PFSK-1 (cell line): ENCODE results near the gene NCAM1.

ENCODE experiments used
- POLR2AphosphoS5 ChIP-seq: IDR thresholded peaks from 2 replicates; pipeline ENCODE4 v1.6.1; 2012; ENCODE audit warnings: low read depth, mild to moderate bottlenecking, control low read depth, low read length, moderate library complexity
- SIN3A ChIP-seq: IDR thresholded peaks from 2 replicates; pipeline ENCODE4 v1.6.1; 2012; ENCODE audit warnings: mild to moderate bottlenecking, low read length, moderate library complexity, borderline replicate concordance; ENCODE audit not compliant: insufficient read depth
- TAF1 ChIP-seq: IDR thresholded peaks from 2 replicates; pipeline ENCODE4 v1.6.1; 2012; ENCODE audit warnings: low read length, control low read depth, borderline replicate concordance; ENCODE audit not compliant: insufficient read depth
- TF ChIP-seq, protein P1 (sequence below), 2 experiments: IDR thresholded peaks; 2 replicates each; pipeline versions ENCODE4 v1.6.1 to v1.8.0; 2011 to 2012; ENCODE audit warnings: low read depth in 2 of 2, low read length in 2 of 2, control low read depth in 1 of 2, inconsistent platforms in 1 of 2, mild to moderate bottlenecking in 1 of 2, moderate library complexity in 1 of 2; ENCODE audit not compliant: insufficient read depth in 1 of 2

DNA sequence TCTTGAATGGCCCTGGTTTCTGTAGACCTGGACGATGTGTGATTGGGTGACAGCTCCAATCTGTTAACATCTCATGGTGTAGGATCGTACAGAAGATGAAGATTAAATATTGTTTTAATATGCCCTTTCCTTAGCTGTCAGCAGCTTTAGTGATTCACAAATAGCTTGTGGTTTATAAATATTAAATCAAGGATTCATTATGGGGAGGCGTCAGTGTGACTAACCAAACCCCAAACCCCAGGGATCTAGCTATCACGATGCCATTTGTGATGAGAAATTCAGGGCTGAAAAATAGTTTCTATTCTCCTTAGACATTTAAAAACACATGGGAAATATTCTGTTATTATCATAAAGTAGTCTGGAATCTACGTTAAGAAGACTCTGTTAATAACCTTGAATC is 73.4 kb downstream of the NCAM1 start:
- TF ChIP-seq POLR2AphosphoS5 (no peak), SIN3A (no peak), TAF1 (no peak)
- TF ChIP-seq, protein P1, sequence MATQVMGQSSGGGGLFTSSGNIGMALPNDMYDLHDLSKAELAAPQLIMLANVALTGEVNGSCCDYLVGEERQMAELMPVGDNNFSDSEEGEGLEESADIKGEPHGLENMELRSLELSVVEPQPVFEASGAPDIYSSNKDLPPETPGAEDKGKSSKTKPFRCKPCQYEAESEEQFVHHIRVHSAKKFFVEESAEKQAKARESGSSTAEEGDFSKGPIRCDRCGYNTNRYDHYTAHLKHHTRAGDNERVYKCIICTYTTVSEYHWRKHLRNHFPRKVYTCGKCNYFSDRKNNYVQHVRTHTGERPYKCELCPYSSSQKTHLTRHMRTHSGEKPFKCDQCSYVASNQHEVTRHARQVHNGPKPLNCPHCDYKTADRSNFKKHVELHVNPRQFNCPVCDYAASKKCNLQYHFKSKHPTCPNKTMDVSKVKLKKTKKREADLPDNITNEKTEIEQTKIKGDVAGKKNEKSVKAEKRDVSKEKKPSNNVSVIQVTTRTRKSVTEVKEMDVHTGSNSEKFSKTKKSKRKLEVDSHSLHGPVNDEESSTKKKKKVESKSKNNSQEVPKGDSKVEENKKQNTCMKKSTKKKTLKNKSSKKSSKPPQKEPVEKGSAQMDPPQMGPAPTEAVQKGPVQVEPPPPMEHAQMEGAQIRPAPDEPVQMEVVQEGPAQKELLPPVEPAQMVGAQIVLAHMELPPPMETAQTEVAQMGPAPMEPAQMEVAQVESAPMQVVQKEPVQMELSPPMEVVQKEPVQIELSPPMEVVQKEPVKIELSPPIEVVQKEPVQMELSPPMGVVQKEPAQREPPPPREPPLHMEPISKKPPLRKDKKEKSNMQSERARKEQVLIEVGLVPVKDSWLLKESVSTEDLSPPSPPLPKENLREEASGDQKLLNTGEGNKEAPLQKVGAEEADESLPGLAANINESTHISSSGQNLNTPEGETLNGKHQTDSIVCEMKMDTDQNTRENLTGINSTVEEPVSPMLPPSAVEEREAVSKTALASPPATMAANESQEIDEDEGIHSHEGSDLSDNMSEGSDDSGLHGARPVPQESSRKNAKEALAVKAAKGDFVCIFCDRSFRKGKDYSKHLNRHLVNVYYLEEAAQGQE (IDR thresholded peaks at IDR 0.05; ENCODE audit: insufficient read depth in 1 of 2, low read depth in 2 of 2, low read length in 2 of 2), result no peak
